ENCODE measurements around the gene TNNI3K.

The TNNI3K gene

DNA sequence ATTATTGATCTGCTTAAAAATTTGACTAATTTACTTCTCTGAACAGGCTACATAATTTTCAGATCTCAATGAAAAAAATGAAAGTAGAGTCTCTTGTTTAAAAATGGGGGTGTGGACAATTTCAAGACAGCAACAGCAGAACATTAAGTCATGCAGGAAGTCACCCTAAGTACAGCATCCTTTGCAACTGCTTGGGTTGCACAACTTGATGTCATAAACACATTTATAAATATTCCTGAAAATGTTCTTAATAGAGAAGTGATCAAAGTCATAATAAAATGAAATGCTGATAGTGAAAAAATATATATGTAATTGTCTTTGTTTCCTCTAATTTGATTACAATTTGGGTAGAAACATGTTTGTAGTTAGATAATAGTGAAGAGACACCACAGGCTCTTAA, 79.3 kb downstream of the TNNI3K start:
- DNase-seq (ENCODE audit: low read depth in 1 of 2, low spot score in 1 of 2) = no peak

- no peak for DNase-seq (ENCODE audit: low read depth in 1 of 2, low spot score in 1 of 2)
Observed at GRCh38 chr1:74316302-74316701, 81.1 kb downstream of the TNNI3K start.

- no peak for DNase-seq (ENCODE audit: low read depth in 1 of 2, low spot score in 1 of 2)
Observed at GRCh38 chr1:74317663-74318062, 82.5 kb downstream of the TNNI3K start.

- DNase-seq (ENCODE audit: low read depth in 1 of 2, low spot score in 1 of 2) = no peak
Observed at GRCh38 chr1:74323937-74324473, 88.8 kb downstream of the TNNI3K start.

- DNase-seq (ENCODE audit: low read depth in 1 of 2, low spot score in 1 of 2) = no peak
Observed at GRCh38 chr1:74324684-74325448, 89.7 kb downstream of the TNNI3K start.

DNA sequence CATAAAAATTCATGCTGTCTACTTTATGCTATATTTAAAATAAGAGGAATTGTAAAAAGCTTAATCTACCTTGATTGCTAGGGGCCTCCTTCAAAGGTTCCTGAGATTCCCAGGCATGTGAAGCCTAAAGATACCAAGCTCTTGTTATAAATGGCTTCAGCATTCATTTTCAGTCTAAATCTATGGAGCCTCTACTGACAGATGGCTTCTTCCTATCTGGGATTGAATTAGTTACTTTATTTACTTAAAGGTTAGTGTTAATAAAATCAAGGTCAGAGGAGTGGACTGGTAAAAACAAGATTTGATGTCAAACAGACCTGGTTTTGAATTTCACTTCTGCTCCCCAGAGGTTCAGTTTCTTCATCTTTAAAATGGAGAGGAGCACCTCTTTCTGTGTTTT, 93.7 kb downstream of the TNNI3K start:
- no peak for DNase-seq (ENCODE audit: low read depth in 1 of 2, low spot score in 1 of 2)

DNA sequence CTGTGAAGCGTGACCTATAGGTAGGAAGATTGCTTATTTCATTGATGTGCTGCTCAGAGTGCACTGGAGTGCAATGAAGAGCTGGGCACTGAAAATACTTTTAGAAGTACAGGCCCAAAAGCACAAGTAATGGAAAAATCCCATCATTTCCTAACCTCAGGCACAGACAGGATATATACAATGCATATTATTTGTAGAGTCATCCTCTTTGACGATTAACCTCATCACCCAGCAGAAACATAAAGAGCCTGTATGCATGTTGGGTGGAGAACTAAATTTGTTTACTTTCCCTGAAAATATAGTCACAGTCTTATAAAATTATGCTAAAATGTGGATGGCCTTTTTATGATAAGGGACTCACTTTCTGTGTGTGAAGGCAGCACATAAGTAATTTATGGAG, 98.1 kb downstream of the TNNI3K start:
- DNase-seq (ENCODE audit: low read depth in 1 of 2, low spot score in 1 of 2) = no peak

DNA sequence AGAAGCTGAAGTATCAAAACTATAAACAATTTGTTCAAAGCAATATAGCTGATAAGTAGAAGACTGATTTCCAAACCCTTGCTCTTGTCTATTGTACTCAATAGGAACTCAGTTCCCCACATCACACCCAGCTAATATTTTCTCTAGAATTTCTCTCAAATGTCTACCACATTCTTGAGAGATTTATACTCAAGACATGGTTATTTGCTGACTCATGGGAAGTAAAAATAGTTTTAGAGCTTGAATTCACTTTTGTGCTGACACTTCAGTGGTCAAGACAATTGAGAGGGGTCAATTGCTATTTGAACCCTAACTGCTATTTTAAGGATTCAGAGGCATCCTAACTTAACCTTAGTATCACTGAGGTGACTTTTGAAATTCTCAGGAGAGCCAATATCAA, 99.0 kb downstream of the TNNI3K start:
- DNase-seq (ENCODE audit: low read depth in 1 of 2, low spot score in 1 of 2) = no peak

DNA sequence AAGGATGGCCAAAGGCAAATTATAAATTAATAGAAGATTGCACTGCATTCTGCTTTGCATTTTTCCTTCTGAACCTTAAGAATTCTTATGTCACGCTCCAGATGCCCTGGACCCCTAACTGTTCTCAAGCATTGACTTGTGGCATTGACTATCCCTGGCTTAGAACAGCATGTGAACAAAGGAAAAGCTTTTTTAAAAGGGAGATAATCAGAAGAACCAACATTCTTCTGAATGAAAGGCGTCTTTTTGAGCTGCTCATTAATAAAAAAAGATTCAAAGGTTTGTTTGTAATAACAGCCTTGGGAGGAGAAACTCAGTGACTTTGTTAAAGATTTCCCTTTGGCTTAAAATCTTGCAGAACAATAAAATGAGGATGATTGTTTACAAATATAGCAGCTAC, 105.5 kb downstream of the TNNI3K start:
- no peak for DNase-seq (ENCODE audit: low read depth in 1 of 2, low spot score in 1 of 2)

DNA sequence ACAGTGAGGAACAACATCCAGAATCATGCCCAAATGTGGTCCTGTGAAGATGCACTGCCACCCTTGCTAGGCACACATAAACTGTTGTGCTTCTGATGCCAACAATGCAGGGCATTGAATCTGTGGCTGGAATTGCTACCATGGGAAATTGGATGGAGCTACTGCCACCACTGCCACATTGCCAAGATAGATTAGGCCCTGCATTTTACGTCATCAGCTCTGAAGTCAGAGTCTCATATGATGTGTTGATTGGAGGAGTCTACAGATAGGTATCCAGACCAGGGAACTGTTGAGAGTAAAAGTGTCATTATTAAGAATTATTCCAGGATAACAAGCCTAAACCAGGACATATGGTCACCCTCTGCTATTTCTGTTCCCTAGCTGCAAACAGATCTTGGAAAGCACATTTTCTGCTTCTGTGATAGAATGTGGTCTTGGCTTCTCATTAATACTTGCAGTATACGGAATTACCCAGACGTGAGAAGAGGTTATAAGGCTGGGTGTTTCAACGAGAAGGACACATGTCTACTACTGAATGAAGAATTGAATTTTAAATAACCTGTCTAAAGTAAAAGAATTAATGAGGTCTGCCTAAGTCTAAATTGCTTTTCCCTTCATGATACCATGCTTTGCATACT, 106.6 kb downstream of the TNNI3K start:
- no peak for DNase-seq (ENCODE audit: low read depth in 1 of 2, low spot score in 1 of 2)

DNA sequence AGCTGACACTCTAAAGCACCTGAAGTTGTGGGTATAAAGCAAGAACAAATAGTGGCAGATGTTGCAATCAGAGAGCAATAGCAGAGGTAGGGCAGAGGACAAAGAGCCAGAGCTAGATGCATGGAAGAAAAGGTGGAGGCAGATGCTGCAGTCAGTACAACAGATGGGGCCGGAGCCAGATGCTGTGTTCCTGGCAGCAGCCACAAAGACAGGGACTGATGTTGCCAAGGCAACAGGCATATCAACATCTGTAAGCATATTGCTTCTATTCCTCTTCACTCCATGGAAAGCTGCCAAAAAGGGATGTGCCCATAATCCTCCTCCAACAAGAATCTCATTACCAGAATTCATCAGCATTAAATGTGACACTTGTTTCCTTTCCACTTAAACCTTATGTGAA, 108.0 kb downstream of the TNNI3K start:
- no peak for DNase-seq (ENCODE audit: low read depth in 1 of 2, low spot score in 1 of 2)

DNA sequence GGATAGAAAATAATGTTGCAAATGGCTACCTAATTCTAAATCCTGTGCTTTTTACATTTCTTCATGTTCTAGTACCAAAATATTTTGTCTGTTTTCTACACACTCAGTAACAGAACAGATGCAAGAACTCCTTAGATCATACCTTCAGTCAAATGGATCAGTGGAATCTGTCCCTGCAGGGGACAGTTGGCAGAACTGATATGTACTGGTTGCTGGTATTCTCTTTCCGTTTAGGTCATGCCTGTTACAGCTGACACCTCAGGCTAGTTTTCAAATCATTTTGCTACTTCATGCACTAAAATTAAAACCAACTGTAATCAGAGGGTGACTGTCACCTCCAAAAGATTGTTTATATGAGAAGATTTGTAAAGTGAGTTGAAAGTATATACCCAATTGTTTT, 109.2 kb downstream of the TNNI3K start:
- no peak for DNase-seq (ENCODE audit: low read depth in 1 of 2, low spot score in 1 of 2)

DNA sequence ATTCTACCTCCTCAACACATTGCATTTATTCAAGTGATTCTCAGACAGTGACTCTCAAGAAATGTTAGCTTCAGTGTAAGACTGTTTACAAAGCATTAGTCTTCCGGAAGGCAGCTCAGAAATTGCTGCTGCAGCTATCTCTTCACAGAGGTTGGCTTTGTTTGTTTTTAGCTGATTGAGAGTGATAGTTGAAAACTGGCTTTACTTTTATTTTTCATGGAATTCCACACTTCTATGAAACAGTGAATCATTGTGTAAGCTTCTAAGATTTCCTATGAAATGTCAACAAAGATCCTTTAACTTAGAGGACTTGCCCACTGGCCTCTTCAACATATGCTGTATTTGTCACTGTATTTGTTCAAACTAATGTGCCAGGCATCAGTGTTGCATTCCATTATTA, 121.3 kb downstream of the TNNI3K start:
- DNase-seq (ENCODE audit: low read depth in 1 of 2, low spot score in 1 of 2) = no peak

- no peak for DNase-seq (ENCODE audit: low read depth in 1 of 2, low spot score in 1 of 2)
Observed at GRCh38 chr1:74357150-74357549, 122.0 kb downstream of the TNNI3K start.

GRCh38 chr1:74357756-74358155, 122.6 kb downstream of the TNNI3K start:
- no peak for DNase-seq (ENCODE audit: low read depth in 1 of 2, low spot score in 1 of 2)

DNA sequence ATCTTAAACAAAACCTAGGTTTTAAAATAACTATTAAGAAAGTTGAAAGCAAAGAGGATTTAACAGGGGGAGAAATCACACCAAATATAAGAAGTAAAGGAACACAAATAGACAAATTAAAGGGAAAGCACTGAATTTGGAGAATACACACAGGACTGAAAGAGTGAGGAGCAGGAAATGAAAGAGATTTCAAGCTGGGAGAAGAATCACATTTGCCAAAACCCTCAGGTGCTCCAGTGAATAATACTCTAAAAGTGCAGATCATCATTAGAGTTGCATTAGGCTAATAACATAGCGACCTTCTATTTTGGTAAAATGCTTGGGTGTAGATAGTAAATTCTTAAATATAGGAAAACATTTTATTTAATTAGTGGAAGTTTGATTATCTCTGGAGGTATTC, 127.5 kb downstream of the TNNI3K start:
- DNase-seq (ENCODE audit: low read depth in 1 of 2, low spot score in 1 of 2) = no peak

DNA sequence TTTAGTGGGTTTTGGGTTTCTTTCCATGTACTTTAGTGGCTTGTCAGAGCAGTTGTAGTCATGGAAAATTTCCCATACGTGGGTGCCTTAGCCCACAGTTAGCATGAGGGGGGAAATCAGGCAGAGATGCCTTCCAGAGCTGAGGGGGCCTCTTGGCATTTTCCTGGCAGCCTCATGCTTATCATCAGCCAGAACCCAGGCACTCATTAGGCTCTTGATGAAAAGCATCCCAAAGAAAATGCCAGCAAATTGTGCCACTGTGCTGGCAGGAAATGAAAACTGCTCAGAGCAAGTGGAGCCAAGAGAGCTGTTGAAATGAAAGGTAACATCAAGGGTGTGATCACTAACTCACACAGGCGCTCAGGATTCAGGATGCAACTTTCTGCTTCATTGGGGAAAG, 128.0 kb downstream of the TNNI3K start:
- DNase-seq (ENCODE audit: low read depth in 1 of 2, low spot score in 1 of 2) = no peak

GRCh38 chr1:74367175-74367813, 132.1 kb downstream of the TNNI3K start:
- DNase-seq (ENCODE audit: low read depth in 1 of 2, low spot score in 1 of 2) = no peak

GRCh38 chr1:74368335-74368734, 133.1 kb downstream of the TNNI3K start:
- no peak for DNase-seq (ENCODE audit: low read depth in 1 of 2, low spot score in 1 of 2)

DNA sequence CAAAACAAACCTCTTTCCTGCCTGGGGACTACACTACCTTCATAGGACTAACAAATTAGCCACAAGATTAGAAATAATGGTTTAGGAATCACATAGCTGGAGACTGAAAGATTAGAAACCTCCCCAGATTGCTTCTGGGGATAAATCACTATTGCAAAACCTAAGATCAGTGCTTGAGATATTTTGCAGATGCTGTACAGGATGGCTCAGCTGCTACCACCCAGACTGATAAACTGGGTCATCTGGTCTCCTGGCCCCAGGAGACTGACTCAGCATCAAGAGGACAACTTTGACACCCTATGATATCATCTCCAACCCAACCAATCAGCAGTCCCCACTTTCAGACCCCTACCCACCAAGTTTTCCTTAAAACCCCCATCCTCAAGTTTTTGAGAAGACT, 140.2 kb downstream of the TNNI3K start:
- no peak for DNase-seq (ENCODE audit: low read depth in 1 of 2, low spot score in 1 of 2)

DNA sequence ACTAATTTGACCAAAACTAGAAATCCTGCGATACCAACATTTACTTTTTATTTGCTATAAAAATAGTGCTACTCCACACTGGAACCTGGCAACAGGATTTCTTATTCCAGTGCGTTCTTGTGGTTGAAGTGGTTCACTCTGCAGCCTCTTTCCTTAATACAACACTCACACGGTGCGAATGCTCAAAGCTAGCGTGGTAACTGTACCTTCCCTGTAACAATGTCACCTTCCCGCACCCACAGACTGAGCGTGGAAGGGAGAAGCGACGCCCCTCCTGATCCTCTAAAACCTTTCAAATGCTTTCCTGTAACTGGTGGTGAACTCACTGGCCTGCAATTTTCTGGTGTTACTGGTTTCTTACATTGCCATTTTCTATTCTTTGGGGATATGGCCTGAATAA, 145.1 kb downstream of the TNNI3K start:
- no peak for DNase-seq (ENCODE audit: low read depth in 1 of 2, low spot score in 1 of 2)

GRCh38 chr1:74388855-74389254, 153.7 kb downstream of the TNNI3K start:
- DNase-seq (ENCODE audit: low read depth in 1 of 2, low spot score in 1 of 2) = no peak

Measured in activated CD4-positive, alpha-beta T cell treated with anti-CD3 and anti-CD28 coated beads, Interleukin-2, amount 50 U/mL, for 24 hours (primary cell).